H1 (cell line): ENCODE results near the gene ECPAS. TPM values are rescaled to one million over a fixed set of nuclear protein-coding genes. Genes with fewer than 3 reads are reported as not detected.

Experiments used
- CTCF ChIA-PET: fragments of 300-600 bp; sonication (Branson Sonifier 250); formaldehyde crosslinking; loops from one replicate; lab custom pipeline; 2021; ENCODE audit not compliant: partially characterized antibody; lab: Charles Lee
- POLR2A ChIA-PET: fragments of 300-600 bp; sonication (Branson Sonifier 250); formaldehyde crosslinking; loops from one replicate; lab custom pipeline; 2021; ENCODE audit warnings: inconsistent platforms; ENCODE audit not compliant: partially characterized antibody; lab: Charles Lee
- DNase-seq, 2 experiments: peaks; one replicate each; pipeline versions ENCODE4 v3.0.0 to v3.0.0-alpha.2; 2010 to 2022; ENCODE audit warnings: low spot score in 2 of 2, low read depth in 1 of 2, mixed read lengths in 1 of 2
- FAIRE-seq: peaks from 2 replicates; lab custom pipeline; 2011; peaks lifted over from hg19 to GRCh38; lab: Jason Lieb, UNC
- H2AFZ ChIP-seq: 2 replicates; pipeline ENCODE4 v1.8.1; 2012; ENCODE audit warnings: low read length, inconsistent platforms
- H2AK5ac ChIP-seq: 2 replicates; pipeline ENCODE4 v1.6.1; 2013; ENCODE audit warnings: low read depth, low read length
- H2BK120ac ChIP-seq: replicated peaks from 2 replicates; pipeline ENCODE3; 2013; ENCODE audit warnings: low read depth, low read length, inconsistent platforms
- H2BK12ac ChIP-seq: 2 replicates; pipeline ENCODE4 v1.6.1; 2013; ENCODE audit warnings: low read depth, low read length
- H2BK15ac ChIP-seq: 2 replicates; pipeline ENCODE4 v1.6.1; 2013; ENCODE audit warnings: low read length
- H2BK20ac ChIP-seq: 2 replicates; pipeline ENCODE4 v1.6.1; 2013; ENCODE audit warnings: low read length
- H2BK5ac ChIP-seq: 2 replicates; pipeline ENCODE4 v1.6.1; 2013; ENCODE audit warnings: low read depth, low read length
- H3K14ac ChIP-seq: 2 replicates; pipeline ENCODE4 v1.6.1; 2013; ENCODE audit warnings: inconsistent platforms; ENCODE audit not compliant: insufficient read length
- H3K18ac ChIP-seq: 2 replicates; pipeline ENCODE4 v1.6.1; 2013; ENCODE audit warnings: low read length; ENCODE audit errors: extremely low read depth
- H3K23ac ChIP-seq: 2 replicates; pipeline ENCODE4 v1.6.1; 2013; ENCODE audit warnings: inconsistent platforms; ENCODE audit not compliant: insufficient read length
- H3K23me2 ChIP-seq: 2 replicates; pipeline ENCODE4 v1.6.1; 2013; ENCODE audit warnings: low read depth, low read length
- H3K27ac ChIP-seq: 2 replicates; pipeline ENCODE4 v1.6.1; 2011; ENCODE audit warnings: low read depth, low read length, inconsistent platforms
- H3K27me3 ChIP-seq, 4 experiments: replicated peaks in 1 of 4; 1 replicate in 1 of 4; 2 replicates in 3 of 4; pipeline versions ENCODE4 v1.6.1 to v1.8.1; 2011 to 2013; ENCODE audit warnings: low read length in 3 of 4, mild to moderate bottlenecking in 3 of 4, inconsistent platforms in 2 of 4, mixed read lengths in 2 of 4, moderate library complexity in 1 of 4; ENCODE audit not compliant: control insufficient read depth in 3 of 4, insufficient read depth in 3 of 4; ENCODE audit errors: extremely low read depth in 1 of 4
- H3K36me3 ChIP-seq, 4 experiments: 2 replicates each; pipeline versions ENCODE4 v1.6.1 to v1.8.1; 2011 to 2013; ENCODE audit warnings: mild to moderate bottlenecking in 4 of 4, low read length in 3 of 4, moderate library complexity in 2 of 4, control low read depth in 1 of 4, inconsistent platforms in 1 of 4; ENCODE audit not compliant: insufficient read depth in 4 of 4, control insufficient read depth in 2 of 4
- H3K4ac ChIP-seq: replicated peaks from 2 replicates; pipeline ENCODE3; 2013; ENCODE audit warnings: low read length, low read depth, mixed read lengths, inconsistent platforms; ENCODE audit not compliant: insufficient read length
- H3K4me1 ChIP-seq, 4 experiments: replicated peaks in 1 of 4; 1 replicate in 1 of 4; 2 replicates in 3 of 4; pipeline versions ENCODE4 v1.6.1 to v1.8.1; 2011 to 2013; ENCODE audit warnings: low read length in 3 of 4, inconsistent platforms in 2 of 4, mixed read lengths in 1 of 4; ENCODE audit not compliant: insufficient read depth in 4 of 4, control insufficient read depth in 3 of 4
- H3K4me2 ChIP-seq, 2 experiments: 2 replicates each; pipeline versions ENCODE4 v1.6.1 to v1.8.1; 2011 to 2013; ENCODE audit warnings: low read depth in 2 of 2, low read length in 2 of 2, control low read depth in 1 of 2, inconsistent platforms in 1 of 2, mild to moderate bottlenecking in 1 of 2; ENCODE audit not compliant: insufficient read depth in 1 of 2
- H3K4me3 ChIP-seq, 4 experiments: fragments of 200-600, 300-600 bp in 1 of 4; sonication (generic), shearing (Covaris generic), sonication (Bioruptor Twin) in 1 of 4; 2 replicates each; pipeline versions ENCODE4 v1.5.1 to v1.8.1; 2011 to 2016; ENCODE audit warnings: low read length in 4 of 4, low read depth in 3 of 4, control low read depth in 2 of 4, inconsistent platforms in 2 of 4, mild to moderate bottlenecking in 2 of 4, mixed read lengths in 1 of 4, moderate library complexity in 1 of 4; ENCODE audit not compliant: insufficient read depth in 2 of 4; ENCODE audit errors: extremely low read depth in 1 of 4
- H3K56ac ChIP-seq: replicated peaks from 2 replicates; pipeline ENCODE3; 2013; ENCODE audit warnings: low read depth, mild to moderate bottlenecking, mixed read lengths, low read length, inconsistent platforms; ENCODE audit not compliant: insufficient read length
- H3K79me1 ChIP-seq: 2 replicates; pipeline ENCODE4 v1.6.1; 2013; ENCODE audit warnings: low read depth, low read length, control low read depth
- H3K79me2 ChIP-seq, 2 experiments: 2 replicates each; pipeline versions ENCODE4 v1.6.1 to v1.8.1; 2012 to 2013; ENCODE audit warnings: low read length in 2 of 2, mild to moderate bottlenecking in 2 of 2, inconsistent platforms in 1 of 2; ENCODE audit not compliant: insufficient read depth in 2 of 2, control insufficient read depth in 1 of 2
- H3K9ac ChIP-seq, 4 experiments: replicated peaks in 1 of 4; 1 replicate in 1 of 4; 2 replicates in 3 of 4; pipeline versions ENCODE4 v1.6.1 to v1.8.1; 2011 to 2013; ENCODE audit warnings: low read depth in 3 of 4, low read length in 3 of 4, control low read depth in 2 of 4, mild to moderate bottlenecking in 2 of 4, moderate library complexity in 2 of 4, inconsistent platforms in 1 of 4; ENCODE audit errors: extremely low read depth in 1 of 4
- H3K9me3 ChIP-seq, 2 experiments: 2 replicates each; pipeline versions ENCODE4 v1.6.1 to v1.8.1; 2012 to 2013; ENCODE audit warnings: mild to moderate bottlenecking in 2 of 2, moderate library complexity in 2 of 2, control low read depth in 1 of 2, inconsistent platforms in 1 of 2, low read depth in 1 of 2, low read length in 1 of 2, mixed read lengths in 1 of 2; ENCODE audit not compliant: insufficient read depth in 2 of 2
- H4K20me1 ChIP-seq, 2 experiments: replicated peaks in 1 of 2; 2 replicates each; pipeline versions ENCODE3 to v1.8.1; 2011 to 2013; ENCODE audit warnings: inconsistent platforms in 2 of 2, low read length in 2 of 2, mild to moderate bottlenecking in 1 of 2; ENCODE audit not compliant: insufficient read depth in 2 of 2, control insufficient read depth in 1 of 2
- H4K5ac ChIP-seq: 2 replicates; pipeline ENCODE4 v1.6.1; 2013; ENCODE audit warnings: low read length, low read depth, mixed read lengths, inconsistent platforms; ENCODE audit not compliant: insufficient read length
- H4K8ac ChIP-seq: 2 replicates; pipeline ENCODE4 v1.8.0; 2013; ENCODE audit warnings: mild to moderate bottlenecking, moderate library complexity, low read length, inconsistent platforms; ENCODE audit not compliant: insufficient read depth; ENCODE audit errors: extremely low read depth
- H4K91ac ChIP-seq: replicated peaks from 2 replicates; pipeline ENCODE3; 2013; ENCODE audit warnings: low read length, mixed read lengths, inconsistent platforms; ENCODE audit not compliant: insufficient read length
- JUND ChIP-seq: IDR thresholded peaks from 2 replicates; pipeline ENCODE4 v1.6.1; 2011; ENCODE audit warnings: mild to moderate bottlenecking, improper control_type of control experiment, low read length
- RAD21 ChIP-seq, 2 experiments: IDR thresholded peaks in 1 of 2; conservative IDR thresholded peaks in 1 of 2; 2 replicates each; pipeline ENCODE4 v1.6.1; 2011; ENCODE audit warnings: low read depth in 2 of 2, low read length in 2 of 2, improper control_type of control experiment in 1 of 2, inconsistent platforms in 1 of 2, mild to moderate bottlenecking in 1 of 2, moderate library complexity in 1 of 2
- WGBS, 2 experiments: shearing (Covaris generic) in 1 of 2; methylation state at CpG; one replicate each; pipeline versions ENCODE4 v1.1.6 to v1.1.7; 2013 to 2015; ENCODE audit warnings: low lambda C conversion rate in 2 of 2, mixed read lengths in 2 of 2, inconsistent platforms in 1 of 2, low coverage in 1 of 2, missing lambda C conversion rate in 1 of 2; ENCODE audit not compliant: insufficient replicate concordance in 2 of 2, insufficient coverage in 1 of 2, insufficient read length in 1 of 2; ENCODE audit errors: extremely low coverage in 1 of 2, missing lambda C conversion rate in 1 of 2; 5-methylcytosine and 5-hydroxymethylcytosine counted together
- polyA plus RNA-seq, 7 experiments: library from polyadenylated mRNA; depleted of rRNA in 3 of 7; stranded (reverse) in 5 of 7; unstranded in 2 of 7; fragments of >200 nt in 5 of 7; fragments of 200-250 nt in 2 of 7; gene quantifications; 1 replicate in 5 of 7; 2 replicates in 1 of 7; 4 replicates in 1 of 7; pipeline versions ENCODE4 v1.2.1 to v1.2.3, GENCODE V29; 2011 to 2013; ENCODE audit warnings: missing spikeins in 2 of 7, mixed read lengths in 2 of 7
- total RNA-seq: library from RNA; stranded (reverse); fragmentation: NEBNext Ultra II Directional; extraction: Animal tissue kit (Norgen Biotek cat#: 25700); gene quantifications from 2 replicates; pipeline ENCODE4 v1.2.1, GENCODE V29; 2021
- TF ChIP-seq, protein P1 (sequence below), 3 experiments: IDR thresholded peaks; 1 replicate in 2 of 3; 2 replicates in 1 of 3; pipeline versions ENCODE4 v1.5.1 to v1.6.1; 2011; ENCODE audit warnings: low read length in 3 of 3, mild to moderate bottlenecking in 3 of 3, inconsistent platforms in 2 of 3, low read depth in 1 of 3, moderate library complexity in 1 of 3; ENCODE audit not compliant: insufficient read depth in 1 of 3; ENCODE audit errors: control extremely low read depth in 1 of 3

ECPAS gene
- total and polyA plus RNA-seq, 2 of the 8 experiments (the other 6 are each of a cell fraction or from before 2014, with no cell fraction given), result 20.9 to 131 TPM

DNA sequence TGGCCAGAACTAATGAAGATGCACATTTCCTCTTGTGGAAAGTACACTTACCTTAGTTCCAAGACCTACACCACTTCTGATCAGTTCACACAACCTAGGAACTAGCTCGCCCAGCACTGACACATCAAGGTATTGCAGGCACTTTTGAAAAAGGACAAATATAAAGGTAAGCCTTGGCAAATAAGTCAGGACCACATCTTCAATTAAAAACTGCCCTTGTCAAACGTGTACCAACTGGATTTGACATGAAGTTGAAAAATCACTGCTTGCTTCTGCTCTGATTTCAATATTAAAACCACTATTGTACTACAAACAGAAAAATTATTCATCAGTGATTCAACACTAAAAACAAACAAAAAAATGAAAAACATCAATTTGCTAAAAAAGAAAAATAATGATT lies 109.1 kb downstream of the ECPAS start:
- Histone ChIP-seq H3K4me3 (no peak overlapping the region), H2BK120ac (no peak overlapping the region), H4K5ac (no peak overlapping the region), H2BK12ac (no peak overlapping the region), H3K23me2 (no peaks in the 10 kb centered on the region; the same call in 1 of the 2 replicates), H2AFZ (no peak overlapping the region), H2BK20ac (no peak overlapping the region), H3K27me3 (no peaks in the 10 kb centered on the region), H4K91ac (no peak overlapping the region), H2BK15ac (no peak overlapping the region), H3K27ac (no peak overlapping the region), H4K20me1 (no peaks in the 10 kb centered on the region), H3K4me2 (no peak overlapping the region), H3K4ac (no peak overlapping the region), H3K4me1 (no peaks in the 10 kb centered on the region), H3K9ac (no peak overlapping the region), H2AK5ac (no peak overlapping the region), H3K79me1 (no peaks in the 10 kb centered on the region), H3K18ac (no peak overlapping the region), H3K9me3 (no peaks in the 10 kb centered on the region), H3K36me3 (peaks cover 4 to 67% (median 44%) of the 10 kb centered on the region in 4 experiments), H3K23ac (no peak overlapping the region), H3K14ac (no peak overlapping the region), H3K56ac (no peak overlapping the region), H2BK5ac (no peak overlapping the region), H3K79me2 (no peaks in the 10 kb centered on the region), H4K8ac (no peak overlapping the region)
- FAIRE-seq, result peak; percentile 66
- TF ChIP-seq RAD21 (IDR thresholded peaks at IDR 0.05 in 1 of 2, conservative IDR thresholded peaks at IDR 0.05 in 1 of 2; ENCODE audit: low read depth in 2 of 2, low read length in 2 of 2) (0 out of 4 replicates have a peak, but pooled peaks of 1 of the 2 experiments have one; percentile 1), JUND (no peak)
- TF ChIP-seq, protein P1, sequence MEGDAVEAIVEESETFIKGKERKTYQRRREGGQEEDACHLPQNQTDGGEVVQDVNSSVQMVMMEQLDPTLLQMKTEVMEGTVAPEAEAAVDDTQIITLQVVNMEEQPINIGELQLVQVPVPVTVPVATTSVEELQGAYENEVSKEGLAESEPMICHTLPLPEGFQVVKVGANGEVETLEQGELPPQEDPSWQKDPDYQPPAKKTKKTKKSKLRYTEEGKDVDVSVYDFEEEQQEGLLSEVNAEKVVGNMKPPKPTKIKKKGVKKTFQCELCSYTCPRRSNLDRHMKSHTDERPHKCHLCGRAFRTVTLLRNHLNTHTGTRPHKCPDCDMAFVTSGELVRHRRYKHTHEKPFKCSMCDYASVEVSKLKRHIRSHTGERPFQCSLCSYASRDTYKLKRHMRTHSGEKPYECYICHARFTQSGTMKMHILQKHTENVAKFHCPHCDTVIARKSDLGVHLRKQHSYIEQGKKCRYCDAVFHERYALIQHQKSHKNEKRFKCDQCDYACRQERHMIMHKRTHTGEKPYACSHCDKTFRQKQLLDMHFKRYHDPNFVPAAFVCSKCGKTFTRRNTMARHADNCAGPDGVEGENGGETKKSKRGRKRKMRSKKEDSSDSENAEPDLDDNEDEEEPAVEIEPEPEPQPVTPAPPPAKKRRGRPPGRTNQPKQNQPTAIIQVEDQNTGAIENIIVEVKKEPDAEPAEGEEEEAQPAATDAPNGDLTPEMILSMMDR (IDR thresholded peaks at IDR 0.05; ENCODE audit: control extremely low read depth in 1 of 3, insufficient read depth in 1 of 3, low read depth in 1 of 3, low read length in 3 of 3), result peak in 1 of 3 experiments; percentile 2; a peak in 1 of 4 replicates
- 94% methylated on average over 2 of the region's 2 CpGs; no CpG with 5 or more reads in 1 of the 2 experiments for WGBS, 2 experiments
- CTCF ChIA-PET, result interaction anchor here (1.3 kb wide), 1 partner anchor 25 kb away, joined by 5 read pairs; no protein-coding TSS in a partner anchor
- no peak for DNase-seq
- POLR2A ChIA-PET, result no interaction called here
